Chondrocyte (in vitro differentiated cells): ENCODE data around the gene PCSK2. TPM values are rescaled to one million over a fixed set of nuclear protein-coding genes. Genes with fewer than 3 reads are reported as not detected.

Experiments
- DNase-seq: peaks from one replicate; pipeline ENCODE4 v3.0.0; 2021; ENCODE audit warnings: mixed read lengths, low spot score
- H3K27ac Mint-ChIP-seq: one replicate; pipeline ENCODE4 v1.8.0; 2021; ENCODE audit warnings: mild to moderate bottlenecking, moderate library complexity, mixed read lengths; ENCODE audit not compliant: unreplicated experiment
- H3K27me3 Mint-ChIP-seq: 2 replicates; pipeline ENCODE4 v1.8.0; 2021; ENCODE audit warnings: low read depth, mixed read lengths
- H3K36me3 Mint-ChIP-seq: 2 replicates; pipeline ENCODE4 v1.8.0; 2021; ENCODE audit warnings: low read depth, mixed read lengths
- H3K4me1 Mint-ChIP-seq: 2 replicates; pipeline ENCODE4 v1.8.0; 2021; ENCODE audit warnings: low read depth, mild to moderate bottlenecking, mixed read lengths
- H3K4me3 Mint-ChIP-seq: one replicate; pipeline ENCODE4 v1.8.0; 2021; ENCODE audit warnings: mild to moderate bottlenecking, moderate library complexity, mixed read lengths; ENCODE audit not compliant: unreplicated experiment
- H3K9me3 Mint-ChIP-seq: 2 replicates; pipeline ENCODE4 v1.8.0; 2021; ENCODE audit warnings: low read depth, mixed read lengths
- total RNA-seq: library from RNA; stranded (reverse); gene quantifications from 3 replicates; pipeline ENCODE4 v1.2.1, GENCODE V29; 2021
- TF ChIP-seq, protein P1 (sequence below): fragments of 200-600 bp; sonication (generic); IDR thresholded peaks from 2 replicates; pipeline ENCODE4 v1.5.0; 2021; ENCODE audit warnings: antibody characterized with exemption, mild to moderate bottlenecking, moderate library complexity

Gene PCSK2
- total RNA-seq, 1 donor from 2014 or later, result not detected

GRCh38 chr20:17497821-17498580, 271.2 kb downstream of the PCSK2 start:
- TF ChIP-seq, protein P1, sequence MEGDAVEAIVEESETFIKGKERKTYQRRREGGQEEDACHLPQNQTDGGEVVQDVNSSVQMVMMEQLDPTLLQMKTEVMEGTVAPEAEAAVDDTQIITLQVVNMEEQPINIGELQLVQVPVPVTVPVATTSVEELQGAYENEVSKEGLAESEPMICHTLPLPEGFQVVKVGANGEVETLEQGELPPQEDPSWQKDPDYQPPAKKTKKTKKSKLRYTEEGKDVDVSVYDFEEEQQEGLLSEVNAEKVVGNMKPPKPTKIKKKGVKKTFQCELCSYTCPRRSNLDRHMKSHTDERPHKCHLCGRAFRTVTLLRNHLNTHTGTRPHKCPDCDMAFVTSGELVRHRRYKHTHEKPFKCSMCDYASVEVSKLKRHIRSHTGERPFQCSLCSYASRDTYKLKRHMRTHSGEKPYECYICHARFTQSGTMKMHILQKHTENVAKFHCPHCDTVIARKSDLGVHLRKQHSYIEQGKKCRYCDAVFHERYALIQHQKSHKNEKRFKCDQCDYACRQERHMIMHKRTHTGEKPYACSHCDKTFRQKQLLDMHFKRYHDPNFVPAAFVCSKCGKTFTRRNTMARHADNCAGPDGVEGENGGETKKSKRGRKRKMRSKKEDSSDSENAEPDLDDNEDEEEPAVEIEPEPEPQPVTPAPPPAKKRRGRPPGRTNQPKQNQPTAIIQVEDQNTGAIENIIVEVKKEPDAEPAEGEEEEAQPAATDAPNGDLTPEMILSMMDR, result no peak
- Mint-ChIP-seq H3K27me3 (no peaks in the 10 kb centered on the region), H3K27ac (peak overlapping the region; percentile 71), H3K36me3 (peaks cover 12% of the 10 kb centered on the region), H3K9me3 (peaks cover 3% of the 10 kb centered on the region), H3K4me1 (peaks cover 16% of the 10 kb centered on the region), H3K4me3 (peak overlapping the region; percentile 51)
- no peak for DNase-seq

- Mint-ChIP-seq H3K27me3 (no peaks in the 10 kb centered on the region), H3K27ac (peak overlapping the region; percentile 18), H3K9me3 (no peaks in the 10 kb centered on the region), H3K36me3 (peaks cover 9% of the 10 kb centered on the region), H3K4me1 (peaks cover 16% of the 10 kb centered on the region), H3K4me3 (no peak overlapping the region)
- no peak for DNase-seq
- TF ChIP-seq, protein P1, result no peak
Measured at GRCh38 chr20:17498641-17499040, 271.8 kb downstream of the PCSK2 start.

GRCh38 chr20:17499041-17499440, 272.2 kb downstream of the PCSK2 start:
- Mint-ChIP-seq H3K9me3 (no peaks in the 10 kb centered on the region), H3K4me1 (peaks cover 16% of the 10 kb centered on the region), H3K27me3 (no peaks in the 10 kb centered on the region), H3K4me3 (no peak overlapping the region), H3K36me3 (peaks cover 8% of the 10 kb centered on the region), H3K27ac (peak overlapping the region; percentile 18)
- TF ChIP-seq, protein P1, result no peak
- DNase-seq, result no peak

GRCh38 chr20:17500271-17500670, 273.4 kb downstream of the PCSK2 start:
- H3K4me1 Mint-ChIP-seq, result peaks cover 23% of the 10 kb centered on the region
- H3K9me3 Mint-ChIP-seq, result no peaks in the 10 kb centered on the region
- H3K36me3 Mint-ChIP-seq, result peaks cover 1% of the 10 kb centered on the region
- no peak overlapping the region for H3K4me3 Mint-ChIP-seq
- no peaks in the 10 kb centered on the region for H3K27me3 Mint-ChIP-seq
- TF ChIP-seq, protein P1, result no peak
- no peak for DNase-seq
- H3K27ac Mint-ChIP-seq, result no peak overlapping the region

DNA sequence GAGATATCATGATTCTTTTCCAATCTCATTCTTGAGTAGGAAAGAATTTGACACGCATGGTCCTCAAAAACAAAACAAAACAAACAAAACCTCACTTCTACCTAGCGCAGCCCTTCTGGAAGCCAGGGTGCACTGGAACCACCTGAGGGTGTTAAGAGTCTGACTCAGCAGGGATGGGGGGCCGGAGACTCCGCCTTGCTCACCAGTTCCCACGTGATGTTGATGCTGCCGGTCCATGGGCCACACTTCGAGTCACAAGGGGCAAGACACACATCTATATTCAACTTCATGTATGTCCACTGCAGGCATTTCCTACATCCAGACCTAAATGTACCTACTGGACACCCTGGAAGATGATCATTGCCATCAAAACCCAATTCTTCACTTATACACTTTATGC, 274.0 kb downstream of the PCSK2 start:
- TF ChIP-seq, protein P1, result no peak
- Mint-ChIP-seq H3K27me3 (no peaks in the 10 kb centered on the region), H3K4me3 (no peak overlapping the region), H3K9me3 (no peaks in the 10 kb centered on the region), H3K36me3 (peaks cover 1% of the 10 kb centered on the region), H3K27ac (no peak overlapping the region), H3K4me1 (peaks cover 29% of the 10 kb centered on the region)
- DNase-seq, result no peak
